NT2/D1 (cell line): Measurements from ENCODE around the gene TRPV5.
A peak's percentile ranks its signal among the peaks of the same experiment; 100 is the strongest.

Experiments used
- DNase-seq: peaks from one replicate; pipeline ENCODE4 v3.0.0-alpha.2; 2011; ENCODE audit warnings: low read depth, low spot score
- H3K27me3 ChIP-seq: 2 replicates; pipeline ENCODE4 v1.6.0; 2011; ENCODE audit warnings: mild to moderate bottlenecking; ENCODE audit not compliant: insufficient read length, insufficient read depth
- H3K36me3 ChIP-seq: 2 replicates; pipeline ENCODE4 v1.6.1; 2011; ENCODE audit warnings: mild to moderate bottlenecking, low read length, mixed read lengths; ENCODE audit not compliant: insufficient read depth, insufficient read length
- H3K4me1 ChIP-seq: 2 replicates; pipeline ENCODE4 v1.5.1; 2011; ENCODE audit not compliant: insufficient read depth, insufficient read length
- H3K4me3 ChIP-seq: 2 replicates; pipeline ENCODE4 v1.5.1; 2011; ENCODE audit warnings: low read depth; ENCODE audit not compliant: insufficient read length
- H3K9ac ChIP-seq: 2 replicates; pipeline ENCODE4 v1.6.0; 2011; ENCODE audit warnings: low read depth; ENCODE audit not compliant: insufficient read length
- H3K9me3 ChIP-seq: 2 replicates; pipeline ENCODE4 v1.5.1; 2011; ENCODE audit warnings: mild to moderate bottlenecking, low read length; ENCODE audit not compliant: insufficient read depth
- SUZ12 ChIP-seq: IDR thresholded peaks from 2 replicates; pipeline ENCODE4 v1.6.1; 2011; ENCODE audit not compliant: insufficient read length, insufficient read depth; ENCODE audit errors: extremely low read depth
- YY1 ChIP-seq: IDR thresholded peaks from 2 replicates; pipeline ENCODE4 v1.6.1; 2011; ENCODE audit not compliant: insufficient read length, insufficient read depth
- ZNF274 ChIP-seq: IDR thresholded peaks from 2 replicates; pipeline ENCODE4 v1.6.1; 2011; ENCODE audit warnings: mild to moderate bottlenecking, low read depth, low read length

TRPV5 gene

GRCh38 chr7:142940966-142941535, 7.5 kb upstream of the TRPV5 start:
- TF ChIP-seq YY1 = no peak
- H3K4me1 ChIP-seq = no peaks in the 10 kb centered on the region

GRCh38 chr7:142939226-142939910, 5.8 kb upstream of the TRPV5 start, which contains the start of gene LLCFC1:
Gene LLCFC1 (plus strand): TSS chr7:142939484. CDS start chr7:142939622, 138 bp downstream.
- TF ChIP-seq SUZ12 (no peak), ZNF274 (no peak), YY1 (no peak)
- Histone ChIP-seq H3K4me1 (no peaks in the 10 kb centered on the region), H3K36me3 (no peaks in the 10 kb centered on the region), H3K9ac (no peak within 1 kb of the TSS), H3K9me3 (no peaks in the 10 kb centered on the region), H3K4me3 (no peak within 1 kb of the TSS), H3K27me3 (no peaks in the 10 kb centered on the region)
- DNase-seq = peak; percentile 30

More at GRCh38 chr7:142940966-142941535, 7.5 kb upstream of the TRPV5 start:
- Histone ChIP-seq H3K9ac (no peak overlapping the region), H3K4me3 (no peak overlapping the region), H3K27me3 (no peaks in the 10 kb centered on the region), H3K9me3 (no peaks in the 10 kb centered on the region), H3K36me3 (no peaks in the 10 kb centered on the region)
- no peak for DNase-seq

- Histone ChIP-seq H3K4me3 (no peak overlapping the region), H3K36me3 (no peaks in the 10 kb centered on the region), H3K9ac (no peak overlapping the region), H3K27me3 (no peaks in the 10 kb centered on the region), H3K4me1 (no peaks in the 10 kb centered on the region), H3K9me3 (no peaks in the 10 kb centered on the region)
- DNase-seq = no peak
- TF ChIP-seq SUZ12 = no peak
- TF ChIP-seq YY1 = no peak
- no peak for TF ChIP-seq ZNF274
These were observed 5.1 kb upstream of the TRPV5 start for GRCh38 chr7:142938611-142939010.

- no peak for DNase-seq
- no peak overlapping the region for H3K4me3 ChIP-seq
- no peaks in the 10 kb centered on the region for H3K36me3 ChIP-seq
- no peaks in the 10 kb centered on the region for H3K9me3 ChIP-seq
- no peaks in the 10 kb centered on the region for H3K27me3 ChIP-seq
- no peaks in the 10 kb centered on the region for H3K4me1 ChIP-seq
- TF ChIP-seq ZNF274 (no peak), YY1 (no peak), SUZ12 (no peak)
- no peak overlapping the region for H3K9ac ChIP-seq
These were observed 2.5 kb upstream of the TRPV5 start for GRCh38 chr7:142935941-142936565.

- Histone ChIP-seq H3K4me1 (no peaks in the 10 kb centered on the region), H3K27me3 (no peaks in the 10 kb centered on the region), H3K36me3 (no peaks in the 10 kb centered on the region), H3K9ac (no peak overlapping the region), H3K4me3 (no peak overlapping the region), H3K9me3 (no peaks in the 10 kb centered on the region)
- TF ChIP-seq YY1 (no peak), SUZ12 (no peak), ZNF274 (no peak)
- no peak for DNase-seq
These were observed 510 bp upstream of the TRPV5 start for GRCh38 chr7:142934056-142934455.

- no peaks in the 10 kb centered on the region for H3K27me3 ChIP-seq
- no peaks in the 10 kb centered on the region for H3K9me3 ChIP-seq
- DNase-seq = no peak
- no peak for TF ChIP-seq YY1
- no peak for TF ChIP-seq SUZ12
- TF ChIP-seq ZNF274 = no peak
- no peaks in the 10 kb centered on the region for H3K4me1 ChIP-seq
- H3K36me3 ChIP-seq = no peaks in the 10 kb centered on the region
- H3K4me3 ChIP-seq = no peak overlapping the region
- no peak overlapping the region for H3K9ac ChIP-seq
These were observed 462 bp downstream of the TRPV5 start for GRCh38 chr7:142933092-142933475.

GRCh38 chr7:142932386-142933091, 1.0 kb downstream of the TRPV5 start:
- H3K4me1 ChIP-seq = no peaks in the 10 kb centered on the region
- H3K36me3 ChIP-seq = no peaks in the 10 kb centered on the region
- no peaks in the 10 kb centered on the region for H3K27me3 ChIP-seq
- DNase-seq = no peak
- no peak overlapping the region for H3K9ac ChIP-seq
- no peak overlapping the region for H3K4me3 ChIP-seq
- no peak for TF ChIP-seq YY1
- no peak for TF ChIP-seq SUZ12
- TF ChIP-seq ZNF274 = no peak
- no peaks in the 10 kb centered on the region for H3K9me3 ChIP-seq
